ENCODE results near the gene CCDC181. TPM values are rescaled to one million over a fixed set of nuclear protein-coding genes. Genes with fewer than 3 reads are reported as not detected.

The CCDC181 gene
- total and polyA plus RNA-seq, 2 experiments from 2014 or later, result 5.9 to 6.5 TPM

- H3K27ac ChIP-seq, result no peak overlapping the region
- H3K27me3 ChIP-seq, result no peaks in the 10 kb centered on the region
- H3K4me3 ChIP-seq, result no peak overlapping the region
- TF ChIP-seq, protein P1, sequence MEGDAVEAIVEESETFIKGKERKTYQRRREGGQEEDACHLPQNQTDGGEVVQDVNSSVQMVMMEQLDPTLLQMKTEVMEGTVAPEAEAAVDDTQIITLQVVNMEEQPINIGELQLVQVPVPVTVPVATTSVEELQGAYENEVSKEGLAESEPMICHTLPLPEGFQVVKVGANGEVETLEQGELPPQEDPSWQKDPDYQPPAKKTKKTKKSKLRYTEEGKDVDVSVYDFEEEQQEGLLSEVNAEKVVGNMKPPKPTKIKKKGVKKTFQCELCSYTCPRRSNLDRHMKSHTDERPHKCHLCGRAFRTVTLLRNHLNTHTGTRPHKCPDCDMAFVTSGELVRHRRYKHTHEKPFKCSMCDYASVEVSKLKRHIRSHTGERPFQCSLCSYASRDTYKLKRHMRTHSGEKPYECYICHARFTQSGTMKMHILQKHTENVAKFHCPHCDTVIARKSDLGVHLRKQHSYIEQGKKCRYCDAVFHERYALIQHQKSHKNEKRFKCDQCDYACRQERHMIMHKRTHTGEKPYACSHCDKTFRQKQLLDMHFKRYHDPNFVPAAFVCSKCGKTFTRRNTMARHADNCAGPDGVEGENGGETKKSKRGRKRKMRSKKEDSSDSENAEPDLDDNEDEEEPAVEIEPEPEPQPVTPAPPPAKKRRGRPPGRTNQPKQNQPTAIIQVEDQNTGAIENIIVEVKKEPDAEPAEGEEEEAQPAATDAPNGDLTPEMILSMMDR (IDR thresholded peaks at IDR 0.05; ENCODE audit: low read depth, low read length), result no peak
- no peaks in the 10 kb centered on the region for H3K9me3 ChIP-seq (ENCODE audit: low read depth)
- no peak for DNase-seq (ENCODE audit: low read depth in 1 of 2, low spot score in 1 of 2)
- no peaks in the 10 kb centered on the region for H3K36me3 ChIP-seq
- peaks cover 14% of the 10 kb centered on the region for H3K4me1 ChIP-seq (ENCODE audit: low read depth)
These were observed 81.8 kb downstream of the CCDC181 start for GRCh38 chr1:169345511-169345910.

Other genes starting within 250 kb of the CCDC181 start
- gene NME7, start 59.7 kb downstream of the CCDC181 start, total RNA-seq, result 10.1 and 10.9 TPM in 2 replicates
- 110 and 140 TPM in 2 replicates for gene NME7, start 59.7 kb downstream of the CCDC181 start, polyA plus RNA-seq
- gene BLZF1, start 59.3 kb downstream of the CCDC181 start, total RNA-seq, result 11.1 and 17.3 TPM in 2 replicates
- 19.7 and 20.8 TPM in 2 replicates for gene BLZF1, start 59.3 kb downstream of the CCDC181 start, polyA plus RNA-seq
- 16.2 and 18.6 TPM in 2 replicates for gene SLC19A2, start 58.5 kb upstream of the CCDC181 start, total RNA-seq
- gene SLC19A2, start 58.5 kb upstream of the CCDC181 start, polyA plus RNA-seq, result 8.8 and 19.4 TPM in 2 replicates
- gene F5, start 159.0 kb upstream of the CCDC181 start, total RNA-seq, result not detected in 2 replicates
- 0.01 and 0.17 TPM in 2 replicates for gene F5, start 159.0 kb upstream of the CCDC181 start, polyA plus RNA-seq
- gene SELP, start 202.7 kb upstream of the CCDC181 start, total RNA-seq, result not detected in 2 replicates
- gene SELP, start 202.7 kb upstream of the CCDC181 start, polyA plus RNA-seq, result not detected in 2 replicates

Data from cardiac muscle cell (in vitro differentiated cells and primary cell).